RCC 7860 (cell line): ENCODE results near the gene ZNF267.
"Not testable (repeated sequence)": the region's sequence is repeated elsewhere in the genome, so short reads cannot be mapped to it uniquely, and the experiment has no call there.

Experiments used
- DNase-seq: peaks from one replicate; pipeline ENCODE4 v3.0.0-alpha.2; 2015; ENCODE audit warnings: low spot score
- FAIRE-seq: peaks from 2 replicates; lab custom pipeline; 2012; peaks lifted over from hg19 to GRCh38; lab: Jason Lieb, UNC

ZNF267 gene

GRCh38 chr16:31877876-31878642 is 4.5 kb downstream of the ZNF267 start:
- DNase-seq (no peak), FAIRE-seq (no peak)

DNA sequence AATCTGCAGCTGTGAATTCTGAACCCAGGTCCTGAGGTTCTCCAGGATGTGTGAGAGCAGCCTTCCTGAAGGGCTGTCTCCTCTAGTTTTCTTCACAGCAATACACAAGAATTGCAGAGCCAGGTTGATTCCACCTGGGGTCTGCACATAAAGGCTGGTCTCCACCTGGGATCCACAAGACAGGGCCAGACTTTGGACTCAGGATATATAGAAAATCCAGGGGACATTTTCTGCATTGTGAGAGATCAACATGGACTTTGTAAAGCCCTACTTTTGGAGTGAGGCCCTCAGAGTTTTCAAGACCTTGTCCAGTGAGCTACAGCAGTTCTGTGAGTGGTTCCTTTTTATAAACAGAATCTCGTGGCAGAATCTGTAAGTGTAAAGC is 6.3 kb downstream of the ZNF267 start:
- FAIRE-seq (no peak), DNase-seq (no peak)

DNA sequence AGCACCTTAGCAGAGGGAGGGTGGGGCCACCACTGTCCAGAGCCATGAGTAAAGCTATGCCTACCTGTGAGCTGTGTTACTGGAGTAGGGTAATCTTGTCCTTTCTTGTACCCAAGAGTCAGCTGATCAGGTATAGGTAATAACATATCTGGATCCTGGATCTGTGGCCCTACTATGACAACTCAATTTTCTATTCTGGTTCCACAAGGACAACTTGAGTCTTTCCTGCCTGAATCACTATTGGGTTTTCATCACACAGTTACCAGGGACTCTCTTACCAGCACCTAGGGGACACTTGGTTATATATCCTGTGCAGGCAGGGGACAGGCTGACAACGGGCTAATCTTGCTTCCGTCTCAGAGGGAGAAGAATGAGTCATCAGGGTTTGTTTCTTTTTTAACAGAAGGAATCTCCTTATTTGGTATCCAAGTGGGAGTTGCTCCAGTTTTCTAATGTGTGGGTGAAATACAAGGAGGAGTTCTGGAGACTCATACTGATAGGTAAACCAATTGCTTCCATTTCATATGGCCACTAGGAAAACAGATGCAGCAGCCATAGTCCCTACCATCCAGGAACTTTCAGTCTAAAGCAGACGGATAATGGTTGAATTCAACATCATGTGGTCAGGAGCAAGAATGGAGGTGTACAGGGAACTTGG is 6.8 kb downstream of the ZNF267 start:
- DNase-seq (peak; percentile 92), FAIRE-seq (peak; percentile 84)

DNA sequence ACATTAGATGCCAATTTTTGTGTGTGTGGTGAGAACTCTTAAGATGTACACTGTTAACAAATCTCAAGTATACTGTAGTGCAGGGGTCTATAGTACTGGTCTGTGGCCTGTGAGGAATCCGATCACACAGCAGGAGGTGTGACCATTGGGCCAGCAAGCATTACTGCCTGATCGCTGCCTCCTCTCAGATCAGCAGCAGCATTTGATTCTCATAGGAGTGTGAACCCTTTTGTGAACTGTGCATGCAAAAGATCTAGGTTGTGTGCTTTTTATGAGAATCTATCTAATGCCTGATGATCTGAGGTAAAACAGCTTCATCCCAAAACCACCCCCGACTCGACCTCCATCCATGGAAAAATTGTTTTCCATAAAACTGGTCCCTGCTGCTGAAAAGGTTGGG is 12.6 kb downstream of the ZNF267 start:
- no peak for FAIRE-seq
- DNase-seq, result no peak

DNA sequence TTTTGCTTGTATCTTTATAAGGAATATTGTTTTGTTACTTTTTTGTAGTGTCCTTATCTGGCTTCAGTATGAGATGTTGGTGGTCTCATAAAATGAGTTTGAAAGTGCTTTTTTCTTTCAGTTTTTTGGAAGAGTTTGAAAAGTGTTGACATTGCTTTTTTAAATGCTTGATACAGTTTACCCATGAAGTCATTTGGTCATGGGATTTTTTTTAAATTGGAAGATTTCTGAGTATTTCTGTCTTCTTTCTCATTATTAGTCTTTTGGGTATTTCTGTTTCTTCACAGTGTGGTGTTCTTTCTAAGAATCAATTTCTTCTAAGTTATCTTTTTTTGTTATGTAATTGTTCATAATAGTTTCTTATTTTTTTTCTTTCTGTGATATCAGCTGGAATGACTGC is 15.1 kb downstream of the ZNF267 start:
- FAIRE-seq (no peak), DNase-seq (no peak)

DNA sequence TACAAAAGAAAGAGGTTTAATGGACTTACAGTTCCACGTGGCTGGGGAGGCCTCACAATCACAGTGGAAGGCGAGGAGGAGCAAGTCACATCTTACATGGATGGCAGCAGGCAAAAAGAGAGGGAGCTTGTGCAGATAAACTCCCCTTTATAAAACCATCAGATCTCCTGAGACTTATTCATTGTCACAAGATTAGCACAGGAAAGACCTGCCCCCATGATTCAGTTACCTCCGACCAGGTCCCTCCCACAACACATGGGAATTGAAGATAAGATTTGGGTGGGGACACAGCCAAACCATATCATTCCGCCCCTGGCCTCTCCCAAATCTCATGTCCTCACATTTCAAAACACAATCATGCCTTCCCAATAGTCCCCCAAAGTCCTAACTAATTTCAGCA is 18.5 kb downstream of the ZNF267 start:
- not testable (repeated sequence) for DNase-seq, FAIRE-seq

DNA sequence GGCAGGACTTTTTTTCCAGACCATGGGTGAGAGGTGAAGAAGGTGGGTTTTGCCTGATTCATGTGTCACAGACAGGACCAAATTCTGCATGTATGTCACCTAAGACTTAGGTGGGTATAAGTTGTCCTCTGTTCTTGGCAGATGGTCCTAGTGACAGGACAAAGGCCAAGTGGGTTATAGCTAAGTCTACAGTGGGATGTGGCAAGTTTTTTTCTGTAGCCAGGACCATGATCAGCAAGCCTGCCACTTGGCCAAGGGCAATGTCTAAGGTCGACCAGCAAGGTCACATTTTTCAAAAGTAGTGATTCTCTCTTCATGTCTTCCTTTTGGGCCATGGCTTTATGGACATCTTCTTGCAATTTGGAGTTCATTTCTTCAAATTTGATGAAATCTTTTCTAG is 20.2 kb downstream of the ZNF267 start:
- DNase-seq (no peak), FAIRE-seq (no peak)

DNA sequence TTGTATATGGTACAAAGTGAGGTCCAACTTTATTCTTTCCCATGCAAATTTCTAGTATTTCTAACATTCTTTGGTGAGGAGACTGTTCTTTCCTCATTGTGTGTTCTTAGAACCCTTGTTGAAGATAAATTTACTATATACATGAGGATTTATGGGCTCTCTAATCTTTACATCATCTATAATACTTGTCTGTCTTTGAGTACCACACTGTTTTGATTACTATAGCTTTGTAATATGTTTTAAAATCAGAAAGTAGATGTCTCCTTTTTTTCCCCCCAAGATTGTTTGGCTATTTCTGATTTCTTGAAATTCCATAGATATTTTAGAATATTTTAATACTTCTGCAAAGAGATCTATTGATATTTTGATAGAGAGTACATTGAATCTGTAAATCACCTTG is 23.7 kb downstream of the ZNF267 start:
- FAIRE-seq (no peak), DNase-seq (no peak)

- DNase-seq, result no peak
- no peak for FAIRE-seq
Observed at GRCh38 chr16:31899505-31899904, 25.9 kb downstream of the ZNF267 start.

GRCh38 chr16:31904571-31904970 is 31.0 kb downstream of the ZNF267 start:
- not testable (repeated sequence) for DNase-seq, FAIRE-seq

- DNase-seq (no peak), FAIRE-seq (no peak)
Observed at GRCh38 chr16:31913668-31914067, 40.1 kb downstream of the ZNF267 start.

GRCh38 chr16:31916056-31916488 is 42.5 kb downstream of the ZNF267 start:
- FAIRE-seq (no peak), DNase-seq (no peak)

DNA sequence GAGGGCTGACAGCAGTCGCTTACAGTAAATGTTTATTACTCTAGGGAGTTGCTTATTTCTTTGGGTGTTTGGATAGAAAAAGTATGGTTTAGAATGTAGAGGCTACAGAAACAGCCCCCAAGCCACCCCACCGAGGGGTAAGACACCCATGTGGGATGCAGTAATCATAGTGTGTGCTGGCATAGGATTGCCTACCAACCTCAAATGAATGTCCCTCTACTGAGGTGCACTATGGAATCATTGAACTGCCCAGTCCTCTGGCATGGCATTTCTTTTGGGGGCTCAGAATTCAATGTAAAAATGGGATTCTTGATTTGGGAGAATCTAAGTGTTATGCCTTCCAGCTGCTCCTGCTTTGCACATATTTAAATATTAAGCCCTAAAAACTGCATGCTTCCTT is 46.8 kb downstream of the ZNF267 start:
- no peak for DNase-seq
- no peak for FAIRE-seq

- not testable (repeated sequence) for FAIRE-seq
Observed at GRCh38 chr16:31951806-31952205, 78.2 kb downstream of the ZNF267 start.

GRCh38 chr16:31952206-31952605 is 78.6 kb downstream of the ZNF267 start:
- not testable (repeated sequence) for DNase-seq, FAIRE-seq

More at GRCh38 chr16:31951806-31952205, 78.2 kb downstream of the ZNF267 start:
- DNase-seq, result not testable (repeated sequence)

DNA sequence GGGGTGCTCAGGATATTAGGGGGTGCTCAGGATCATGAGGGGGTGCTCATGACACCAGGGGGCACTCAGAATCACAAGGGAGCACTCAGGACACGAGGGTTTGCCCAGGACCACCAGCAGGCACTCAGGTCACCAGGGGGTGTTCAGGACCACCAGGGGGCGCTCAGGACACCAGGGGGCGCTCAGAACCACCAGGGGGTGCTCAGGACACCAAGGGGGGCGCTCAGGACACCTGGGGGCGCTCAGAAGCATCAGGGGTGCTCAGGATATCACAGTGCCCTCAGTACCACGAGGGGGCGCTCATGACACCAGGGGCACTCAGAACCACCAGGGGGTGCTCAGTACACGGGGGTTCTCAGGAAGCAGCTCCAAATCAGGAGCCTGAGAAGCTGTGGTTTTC is 82.6 kb downstream of the ZNF267 start:
- DNase-seq, FAIRE-seq: not testable (repeated sequence)

- DNase-seq, FAIRE-seq: not testable (repeated sequence)
Observed at GRCh38 chr16:31960186-31960910, 86.7 kb downstream of the ZNF267 start.
